GM21447 (cell line): ENCODE data around the gene PDSS1.

Experiments used
- ATAC-seq: cut with Tn5 transposase; IDR thresholded peaks from one replicate; pipeline ENCODE4 v1.9.1; 2021; ENCODE audit not compliant: unreplicated experiment

PDSS1 gene

GRCh38 chr10:26698909-26699308 is 1.4 kb downstream of the PDSS1 start:
- ATAC-seq: no peak

GRCh38 chr10:26699631-26700030 is 2.1 kb downstream of the PDSS1 start:
- ATAC-seq: no peak

- no peak for ATAC-seq
Observed at GRCh38 chr10:26700884-26701630, 3.6 kb downstream of the PDSS1 start.

- ATAC-seq: no peak
Observed at GRCh38 chr10:26703096-26703495, 5.6 kb downstream of the PDSS1 start.

- no peak for ATAC-seq
Observed at GRCh38 chr10:26703974-26704373, 6.5 kb downstream of the PDSS1 start.

- no peak for ATAC-seq
Observed at GRCh38 chr10:26706206-26706605, 8.7 kb downstream of the PDSS1 start.

GRCh38 chr10:26706936-26707335 is 9.4 kb downstream of the PDSS1 start:
- no peak for ATAC-seq

- ATAC-seq: no peak
Observed at GRCh38 chr10:26711324-26711723, 13.8 kb downstream of the PDSS1 start.

GRCh38 chr10:26714415-26715136 is 17.1 kb downstream of the PDSS1 start:
- ATAC-seq: no peak

- ATAC-seq: no peak
Observed at GRCh38 chr10:26715137-26715487, 17.6 kb downstream of the PDSS1 start.

GRCh38 chr10:26717476-26717875 is 20.0 kb downstream of the PDSS1 start:
- no peak for ATAC-seq

GRCh38 chr10:26721561-26721960 is 24.1 kb downstream of the PDSS1 start:
- no peak for ATAC-seq

GRCh38 chr10:26723016-26723415 is 25.5 kb downstream of the PDSS1 start:
- ATAC-seq: no peak

GRCh38 chr10:26725837-26726727 is 28.6 kb downstream of the PDSS1 start:
- ATAC-seq: no peak

GRCh38 chr10:26727005-26727404 is 29.5 kb downstream of the PDSS1 start:
- no peak for ATAC-seq

- ATAC-seq: no peak
Observed at GRCh38 chr10:26728957-26729356, 31.5 kb downstream of the PDSS1 start.

- ATAC-seq: no peak
Observed at GRCh38 chr10:26729395-26729794, 31.9 kb downstream of the PDSS1 start.

GRCh38 chr10:26730552-26730951 is 33.1 kb downstream of the PDSS1 start:
- no peak for ATAC-seq

GRCh38 chr10:26733750-26734568 is 36.5 kb downstream of the PDSS1 start:
- no peak for ATAC-seq

GRCh38 chr10:26735435-26735834 is 37.9 kb downstream of the PDSS1 start:
- ATAC-seq: no peak

- ATAC-seq: peak; percentile 78
Observed at GRCh38 chr10:26737730-26738129, 40.2 kb downstream of the PDSS1 start.
